HepG2 (cell line): ENCODE data around the gene BOD1L1. TPM values are rescaled to one million over a fixed set of nuclear protein-coding genes. Genes with fewer than 3 reads are reported as not detected.

Source experiments
- ATAC-seq: fragments of 200-7000 bp; cut with Tn5 transposase; 3 replicates; pipeline ENCODE4 v1.9.1; 2020; ENCODE audit warnings: mild to moderate bottlenecking, moderate library complexity
- BruUV-seq: library from RNA; stranded (reverse); fragments of 400-500 nt; replicated peaks from 2 replicates; lab custom pipeline; 2021; lab: Mats Ljungman, UMichigan
- CTCF ChIA-PET: fragments of 300-600 bp; formaldehyde crosslinking; extraction: SDS; loops from one replicate; lab custom pipeline; 2021; ENCODE audit warnings: low total read pairs, inconsistent platforms, low intra/inter-chr PET ratio; lab: Yijun Ruan, JAX
- POLR2A ChIA-PET: fragments of 350-600 bp; sonication (Branson Sonifier 250); formaldehyde crosslinking; loops from one replicate; lab custom pipeline; 2020; ENCODE audit warnings: antibody characterized with exemption, inconsistent platforms; lab: Yijun Ruan, JAX
- DNase-seq: peaks from one replicate; pipeline ENCODE4 v3.0.0-alpha.2; 2015; ENCODE audit warnings: low spot score
- FAIRE-seq: peaks from 3 replicates; lab custom pipeline; 2011; peaks lifted over from hg19 to GRCh38; lab: Jason Lieb, UNC
- H2AFZ ChIP-seq: one replicate; pipeline ENCODE4 v1.6.1; 2011; ENCODE audit warnings: low read length, inconsistent platforms
- H3K27ac ChIP-seq: fragments of 300-600 bp; 3 replicates; pipeline ENCODE4 v1.8.0; 2011; ENCODE audit warnings: mixed run types, mild to moderate bottlenecking, mixed read lengths, low read length, inconsistent platforms; ENCODE audit not compliant: insufficient read depth; ENCODE audit errors: extremely low read length
- H3K27me3 ChIP-seq, 2 experiments: fragments of 200-600 bp in 1 of 2; 2 replicates in 1 of 2; 3 replicates in 1 of 2; pipeline versions ENCODE4 v1.6.0 to v1.8.0; 2011; ENCODE audit warnings: low read length in 2 of 2, mild to moderate bottlenecking in 2 of 2, moderate library complexity in 2 of 2, inconsistent platforms in 1 of 2; ENCODE audit not compliant: insufficient read depth in 2 of 2, control insufficient read depth in 1 of 2
- H3K36me3 ChIP-seq, 2 experiments: fragments of 200-600 bp in 1 of 2; replicated peaks in 1 of 2; 2 replicates in 1 of 2; 3 replicates in 1 of 2; pipeline versions ENCODE4 v1.5.1 to v1.8.0; 2011; ENCODE audit warnings: low read length in 2 of 2, inconsistent platforms in 1 of 2; ENCODE audit not compliant: insufficient read depth in 2 of 2, control insufficient read depth in 1 of 2
- H3K4me1 ChIP-seq: 2 replicates; pipeline ENCODE4 v1.5.1; 2012; ENCODE audit warnings: low read length, inconsistent platforms; ENCODE audit not compliant: insufficient read depth
- H3K4me2 ChIP-seq: 2 replicates; pipeline ENCODE4 v1.6.0; 2011; ENCODE audit warnings: low read depth, low read length, inconsistent platforms
- H3K4me3 ChIP-seq, 3 experiments: fragments of 200-600 bp in 1 of 3; sonication (generic), shearing (Covaris generic) in 1 of 3; replicated peaks in 1 of 3; 2 replicates each; pipeline ENCODE4 v1.5.1; 2011 to 2016; ENCODE audit warnings: low read length in 3 of 3, inconsistent platforms in 2 of 3, low read depth in 2 of 3, mild to moderate bottlenecking in 2 of 3, control low read depth in 1 of 3, mixed read lengths in 1 of 3; ENCODE audit not compliant: insufficient read depth in 1 of 3
- H3K79me2 ChIP-seq: one replicate; pipeline ENCODE4 v1.6.1; 2011; ENCODE audit warnings: low read length, inconsistent platforms; ENCODE audit not compliant: insufficient read depth
- H3K9ac ChIP-seq: 2 replicates; pipeline ENCODE4 v1.6.0; 2011; ENCODE audit warnings: mild to moderate bottlenecking, low read depth, low read length, inconsistent platforms; ENCODE audit not compliant: insufficient read depth
- H3K9me3 ChIP-seq: 2 replicates; pipeline ENCODE4 v1.5.1; 2012; ENCODE audit warnings: mild to moderate bottlenecking, low read length
- H4K20me1 ChIP-seq: 2 replicates; pipeline ENCODE4 v1.6.0; 2011; ENCODE audit warnings: inconsistent platforms, mild to moderate bottlenecking, low read length, moderate library complexity; ENCODE audit not compliant: insufficient read depth
- CBX2 ChIP-seq, 2 experiments: fragments of 200-600 bp in 1 of 2; sonication (generic); formaldehyde crosslinking in 1 of 2; IDR thresholded peaks; 2 replicates each; pipeline versions ENCODE4 v1.7.0 to v1.8.1; 2018 to 2022; ENCODE audit warnings: low read depth in 2 of 2, low read length in 1 of 2, mild to moderate bottlenecking in 1 of 2, missing genetic modification reagents in 1 of 2
- MATR3 ChIP-seq: sonication (generic); formaldehyde crosslinking; IDR thresholded peaks from 2 replicates; pipeline ENCODE4 v1.4.0; 2020; ENCODE audit warnings: missing genetic modification reagents
- ZBTB40 ChIP-seq, 2 experiments: fragments of 450-650 bp in 1 of 2; sonication (generic) in 1 of 2; formaldehyde crosslinking in 1 of 2; IDR thresholded peaks; 2 replicates each; pipeline versions ENCODE4 v1.6.1 to v1.8.0; 2016 to 2022; ENCODE audit warnings: antibody characterized with exemption in 1 of 2, mild to moderate bottlenecking in 1 of 2, missing genetic modification reagents in 1 of 2
- ZNF460 ChIP-seq: sonication (generic); formaldehyde crosslinking; IDR thresholded peaks from 2 replicates; pipeline ENCODE4 v1.5.1; 2020; ENCODE audit warnings: missing genetic modification reagents, mild to moderate bottlenecking, borderline replicate concordance
- ZNF687 ChIP-seq: sonication (generic); formaldehyde crosslinking; IDR thresholded peaks from 2 replicates; pipeline ENCODE4 v1.5.1; 2020; ENCODE audit warnings: mild to moderate bottlenecking, missing genetic modification reagents, moderate library complexity
- WGBS: methylation state at CpG from one replicate; pipeline ENCODE4 v1.1.6; 2017; ENCODE audit warnings: low lambda C conversion rate; 5-methylcytosine and 5-hydroxymethylcytosine counted together
- in situ Hi-C: cut with HindIII; loops from 2 replicates; pipeline ENCODE4 v1.10.0; 2017; ENCODE audit warnings: low pct_unique_long_range_greater_than_20kb; ENCODE audit not compliant: extremely low pct_ligation_motif_present
- intact Hi-C: fragments of 100-400 bp; cut with micrococcal nuclease; formaldehyde crosslinking; loops from one replicate; pipeline ENCODE4 v1.10.0; 2022; ENCODE audit not compliant: unreplicated experiment
- polyA plus RNA-seq, 8 experiments: library from polyadenylated mRNA; depleted of rRNA in 3 of 8; stranded (reverse) in 7 of 8; unstranded in 1 of 8; fragments of >200 nt; fragmentation: Illumina TruSeq in 4 of 8; extraction: Trizol in 4 of 8; gene quantifications; 2 replicates each; pipeline versions ENCODE4 v1.2.1 to v1.2.3, GENCODE V29; 2011 to 2016; ENCODE audit warnings: low read depth in 4 of 8, missing spikeins in 1 of 8, mixed read lengths in 1 of 8; ENCODE audit not compliant: insufficient read depth in 1 of 8
- total RNA-seq, 5 experiments: library from RNA; depleted of rRNA; stranded (reverse); fragments of >200 nt; fragmentation: Illumina TruSeq; extraction: Trizol; gene quantifications; 2 replicates each; pipeline ENCODE4 v1.2.3, GENCODE V29; 2016; ENCODE audit warnings: low read depth in 1 of 5

BOD1L1 gene
- total and polyA plus RNA-seq, 2 of the 13 experiments (the other 11 are each of a cell fraction or from before 2014, with no cell fraction given) = 11.7 to 17.9 TPM

- H3K9me3 ChIP-seq = no peaks in the 10 kb centered on the region
- intact Hi-C loops (no loop called here), in situ Hi-C loops (no loop called here)
- H3K27me3 ChIP-seq = peaks cover 9 to 56% of the 10 kb centered on the region in 2 experiments; a peak in 4 of 5 replicates
- WGBS = 13% methylated on average over 9 of the region's 49 CpGs
- FAIRE-seq (no peak), ATAC-seq (peak; percentile 73), DNase-seq (no peak)
- no peaks in the 10 kb centered on the region for H3K36me3 ChIP-seq
- no TSS peak for BruUV-seq
- H4K20me1 ChIP-seq = no peaks in the 10 kb centered on the region
- H3K9ac ChIP-seq = no peak overlapping the region
- ChIA-PET POLR2A (no interaction called here), CTCF (no interaction called here)
- H3K79me2 ChIP-seq = no peaks in the 10 kb centered on the region
- H3K4me3 ChIP-seq = peak overlapping the region; percentile 13 to 50 (median 33); a peak in 5 of 6 replicates
- H3K4me1 ChIP-seq = no peaks in the 10 kb centered on the region
- no peak overlapping the region for H3K27ac ChIP-seq
- peak overlapping the region; percentile 55 for H3K4me2 ChIP-seq
- H2AFZ ChIP-seq = no peak overlapping the region
- TF ChIP-seq ZBTB40 (IDR thresholded peaks at IDR 0.05) (no peak), ZBTB40 (CRISPR knock-in tag; IDR thresholded peaks at IDR 0.05) (no peak), ZNF687 (CRISPR knock-in tag) (peak; percentile 39; the same call in 1 of the 2 replicates), MATR3 (CRISPR knock-in tag) (no peak), ZNF460 (CRISPR knock-in tag) (no peak), CBX2 (IDR thresholded peaks at IDR 0.05; ENCODE audit: low read depth, low read length) (no peak), CBX2 (CRISPR knock-in tag; IDR thresholded peaks at IDR 0.05; ENCODE audit: low read depth) (0 out of 2 replicates have a peak, but pooled peaks have one; percentile 32)
These were observed 105.0 kb downstream of the BOD1L1 start for GRCh38 chr4:13522282-13523104.
